SK-N-SH (cell line): ENCODE measurements around the gene MAST4. TPM values are rescaled to one million over a fixed set of nuclear protein-coding genes. Genes with fewer than 3 reads are reported as not detected.

Source experiments
- CTCF ChIA-PET: fragments of 300-600, 350-600 bp; formaldehyde crosslinking; extraction: SDS; loops from one replicate; lab custom pipeline; 2021; lab: Yijun Ruan, JAX
- POLR2A ChIA-PET: fragments of 350-600 bp; sonication (Branson Sonifier 250); formaldehyde crosslinking; extraction: SDS; loops from one replicate; lab custom pipeline; 2020; ENCODE audit warnings: antibody characterized with exemption, inconsistent platforms; lab: Yijun Ruan, JAX
- DNase-seq: peaks from one replicate; pipeline ENCODE4 v3.0.0; 2012
- H2AFZ ChIP-seq: fragments of 200-600 bp; sonication (generic); 2 replicates; pipeline ENCODE4 v1.8.1; 2016; ENCODE audit warnings: antibody characterized with exemption, mild to moderate bottlenecking, low read depth
- H3F3A ChIP-seq: fragments of 200-600 bp; sonication (generic); replicated peaks from 2 replicates; pipeline ENCODE3; 2016; ENCODE audit warnings: antibody characterized with exemption, mild to moderate bottlenecking; ENCODE audit not compliant: insufficient read depth
- H3K27ac ChIP-seq, 2 experiments: fragments of 200-500 bp in 1 of 2; fragments of 200-600 bp in 1 of 2; sonication (Bioruptor generic) in 1 of 2; sonication (generic), shearing (Covaris generic) in 1 of 2; 2 replicates each; pipeline versions ENCODE4 v1.5.1 to v1.6.1; 2014 to 2016; ENCODE audit warnings: low read depth in 2 of 2, inconsistent platforms in 1 of 2, low read length in 1 of 2, mild to moderate bottlenecking in 1 of 2, mixed read lengths in 1 of 2
- H3K27me3 ChIP-seq: fragments of 200-600 bp; sonication (generic), shearing (Covaris generic); 2 replicates; pipeline ENCODE4 v1.6.1; 2016; ENCODE audit warnings: mixed run types; ENCODE audit not compliant: insufficient read depth
- H3K36me3 ChIP-seq, 2 experiments: fragments of 200-500 bp in 1 of 2; fragments of 200-600 bp in 1 of 2; sonication (Bioruptor generic) in 1 of 2; sonication (generic) in 1 of 2; replicated peaks in 1 of 2; 2 replicates each; pipeline versions ENCODE3 to v1.5.1; 2014 to 2016; ENCODE audit warnings: low read length in 1 of 2, mild to moderate bottlenecking in 1 of 2; ENCODE audit not compliant: insufficient read depth in 2 of 2, control insufficient read depth in 1 of 2
- H3K4me1 ChIP-seq, 2 experiments: fragments of 200-500 bp in 1 of 2; fragments of 200-600 bp in 1 of 2; sonication (Bioruptor generic) in 1 of 2; sonication (generic), shearing (Covaris generic) in 1 of 2; 2 replicates each; pipeline versions ENCODE4 v1.5.1 to v1.6.1; 2014 to 2016; ENCODE audit warnings: low read depth in 1 of 2, low read length in 1 of 2, mixed run types in 1 of 2; ENCODE audit not compliant: insufficient read depth in 2 of 2, control insufficient read depth in 1 of 2
- H3K4me2 ChIP-seq: fragments of 200-600 bp; sonication (generic), shearing (Covaris generic); 2 replicates; pipeline ENCODE4 v1.6.1; 2017; ENCODE audit warnings: mixed run types
- H3K4me3 ChIP-seq, 2 experiments: fragments of 200-500 bp in 1 of 2; fragments of 200-600 bp in 1 of 2; sonication (Bioruptor generic) in 1 of 2; sonication (generic), shearing (Covaris generic) in 1 of 2; 2 replicates each; pipeline versions ENCODE4 v1.5.1 to v1.8.1; 2014 to 2016; ENCODE audit warnings: low read depth in 2 of 2, inconsistent platforms in 1 of 2, low read length in 1 of 2, mild to moderate bottlenecking in 1 of 2, mixed read lengths in 1 of 2, moderate library complexity in 1 of 2
- H3K79me2 ChIP-seq: fragments of 200-600 bp; sonication (generic); 2 replicates; pipeline ENCODE4 v1.8.1; 2017; ENCODE audit warnings: mild to moderate bottlenecking; ENCODE audit not compliant: insufficient read depth
- H3K9ac ChIP-seq: fragments of 200-600 bp; sonication (generic); 2 replicates; pipeline ENCODE4 v1.6.1; 2017; ENCODE audit warnings: mixed run types
- H3K9me2 ChIP-seq: fragments of 200-600 bp; sonication (generic); 2 replicates; pipeline ENCODE4 v1.6.1; 2017; ENCODE audit warnings: mixed run types
- H3K9me3 ChIP-seq: fragments of 200-600 bp; sonication (generic); 2 replicates; pipeline ENCODE4 v1.6.1; 2017; ENCODE audit warnings: mixed run types, mild to moderate bottlenecking, moderate library complexity
- H4K20me1 ChIP-seq: fragments of 200-600 bp; sonication (generic); 2 replicates; pipeline ENCODE4 v1.6.1; 2017; ENCODE audit warnings: mild to moderate bottlenecking, mixed run types; ENCODE audit not compliant: insufficient read depth
- CHD2 ChIP-seq: fragments of 150-350 bp; IDR thresholded peaks from 2 replicates; pipeline ENCODE4 v1.6.1; 2018; ENCODE audit warnings: low read length; ENCODE audit not compliant: partially characterized antibody
- ELF1 ChIP-seq: IDR thresholded peaks from 2 replicates; pipeline ENCODE4 v1.4.0; 2012
- FOSL2 ChIP-seq: IDR thresholded peaks from 2 replicates; pipeline ENCODE4 v1.4.0; 2012; ENCODE audit warnings: low read depth, mild to moderate bottlenecking, moderate library complexity, borderline replicate concordance
- FOXM1 ChIP-seq: IDR thresholded peaks from 2 replicates; pipeline ENCODE4 v1.4.0; 2012; ENCODE audit warnings: low read depth, mild to moderate bottlenecking
- JUND ChIP-seq: IDR thresholded peaks from 2 replicates; pipeline ENCODE4 v1.4.0; 2012
- MEF2A ChIP-seq: IDR thresholded peaks from 2 replicates; pipeline ENCODE4 v1.4.0; 2012; ENCODE audit warnings: low read depth, borderline replicate concordance
- MXI1 ChIP-seq: IDR thresholded peaks from 2 replicates; pipeline ENCODE4 v1.6.1; 2012; ENCODE audit warnings: mild to moderate bottlenecking, low read depth, low read length, improper control_type of control experiment
- NRF1 ChIP-seq: IDR thresholded peaks from 2 replicates; pipeline ENCODE4 v1.6.1; 2012; ENCODE audit warnings: low read depth, mild to moderate bottlenecking, low read length
- RFX5 ChIP-seq: IDR thresholded peaks from 2 replicates; pipeline ENCODE4 v1.6.1; 2012; ENCODE audit warnings: mild to moderate bottlenecking, improper control_type of control experiment, low read length
- SIN3A ChIP-seq: IDR thresholded peaks from 2 replicates; pipeline ENCODE4 v1.6.1; 2012; ENCODE audit warnings: low read depth, mild to moderate bottlenecking, low read length, moderate library complexity, borderline replicate concordance
- SMC3 ChIP-seq: IDR thresholded peaks from 2 replicates; pipeline ENCODE4 v1.6.1; 2012; ENCODE audit warnings: low read depth, low read length, improper control_type of control experiment
- TEAD4 ChIP-seq: IDR thresholded peaks from 2 replicates; pipeline ENCODE4 v1.4.0; 2012; ENCODE audit warnings: mild to moderate bottlenecking, borderline replicate concordance; ENCODE audit not compliant: insufficient read depth
- YY1 ChIP-seq: IDR thresholded peaks from 2 replicates; pipeline ENCODE4 v1.4.0; 2012; ENCODE audit warnings: low read depth, mild to moderate bottlenecking
- WGBS: methylation state at CpG from one replicate; pipeline ENCODE4 v1.1.6; 2017; ENCODE audit warnings: low lambda C conversion rate; 5-methylcytosine and 5-hydroxymethylcytosine counted together
- polyA plus RNA-seq, 3 experiments: library from polyadenylated mRNA; depleted of rRNA; stranded (reverse); fragments of >200 nt; gene quantifications; 2 replicates each; pipeline ENCODE4 v1.2.3, GENCODE V29; 2012
- TF ChIP-seq, protein P1 (sequence below): IDR thresholded peaks from 2 replicates; pipeline ENCODE4 v1.6.1; 2012; ENCODE audit warnings: mild to moderate bottlenecking, low read depth, low read length, moderate library complexity

Gene MAST4
- polyA plus RNA-seq, 1 of the 3 experiments (the other 2 are of a cell fraction): 2.2 TPM

DNA sequence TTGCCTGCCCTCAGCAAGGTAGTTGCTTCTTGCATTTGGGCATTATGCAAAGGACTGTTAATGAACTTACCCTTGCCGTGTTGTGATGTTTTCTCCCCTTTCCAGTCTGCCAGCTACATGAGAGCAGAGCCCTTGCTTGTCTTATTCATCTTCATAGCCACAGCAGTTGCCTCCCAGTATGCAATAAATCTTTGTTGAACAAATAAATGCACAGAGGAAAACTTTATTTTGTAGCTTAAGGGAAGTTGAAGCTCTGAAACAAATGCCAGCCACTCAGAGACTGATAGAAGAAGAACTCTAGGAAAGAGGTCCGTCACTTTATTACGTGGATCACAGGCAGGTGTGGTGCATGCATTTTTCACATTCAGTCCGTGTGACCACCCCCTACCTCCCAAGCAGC lies 19.7 kb downstream of the MAST4 start (continued):
- TF ChIP-seq MXI1: no peak
- no peak for TF ChIP-seq FOXM1
- TF ChIP-seq NRF1: no peak

DNA sequence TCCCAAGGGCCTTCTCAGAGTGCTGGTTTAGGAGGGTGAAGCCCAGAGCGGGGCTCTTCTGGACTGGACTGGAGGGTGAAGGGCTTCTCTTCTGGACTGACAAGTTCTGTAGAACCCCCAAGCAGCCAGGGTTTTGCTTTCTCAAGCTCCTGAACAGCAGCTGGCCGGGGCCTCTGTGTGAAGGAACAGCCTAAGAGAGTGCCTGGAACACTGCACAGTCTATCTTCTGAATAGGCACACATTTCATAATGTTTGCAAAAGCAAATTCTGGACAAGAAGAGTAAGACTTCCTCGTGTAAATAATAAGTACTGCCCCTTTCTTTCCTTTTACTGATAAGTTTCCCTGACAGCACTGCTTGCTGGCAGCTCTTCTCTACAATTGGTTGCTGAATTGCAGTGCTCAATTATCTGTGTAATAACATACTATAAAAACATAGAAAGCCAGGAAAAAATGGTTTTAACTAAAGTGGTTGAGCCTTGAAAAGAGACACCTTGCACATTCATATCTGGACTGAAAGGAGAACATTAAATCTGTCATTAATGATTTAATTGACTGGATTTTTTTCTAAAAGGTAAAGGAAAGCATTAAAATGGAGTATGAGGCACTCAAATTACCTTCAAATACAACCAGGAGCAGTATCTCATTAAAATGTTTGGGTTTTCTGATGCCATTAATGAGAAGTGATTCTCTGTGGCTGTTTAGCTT lies 20.5 kb downstream of the MAST4 start:
- TF ChIP-seq ELF1: no peak
- TF ChIP-seq, protein P1, sequence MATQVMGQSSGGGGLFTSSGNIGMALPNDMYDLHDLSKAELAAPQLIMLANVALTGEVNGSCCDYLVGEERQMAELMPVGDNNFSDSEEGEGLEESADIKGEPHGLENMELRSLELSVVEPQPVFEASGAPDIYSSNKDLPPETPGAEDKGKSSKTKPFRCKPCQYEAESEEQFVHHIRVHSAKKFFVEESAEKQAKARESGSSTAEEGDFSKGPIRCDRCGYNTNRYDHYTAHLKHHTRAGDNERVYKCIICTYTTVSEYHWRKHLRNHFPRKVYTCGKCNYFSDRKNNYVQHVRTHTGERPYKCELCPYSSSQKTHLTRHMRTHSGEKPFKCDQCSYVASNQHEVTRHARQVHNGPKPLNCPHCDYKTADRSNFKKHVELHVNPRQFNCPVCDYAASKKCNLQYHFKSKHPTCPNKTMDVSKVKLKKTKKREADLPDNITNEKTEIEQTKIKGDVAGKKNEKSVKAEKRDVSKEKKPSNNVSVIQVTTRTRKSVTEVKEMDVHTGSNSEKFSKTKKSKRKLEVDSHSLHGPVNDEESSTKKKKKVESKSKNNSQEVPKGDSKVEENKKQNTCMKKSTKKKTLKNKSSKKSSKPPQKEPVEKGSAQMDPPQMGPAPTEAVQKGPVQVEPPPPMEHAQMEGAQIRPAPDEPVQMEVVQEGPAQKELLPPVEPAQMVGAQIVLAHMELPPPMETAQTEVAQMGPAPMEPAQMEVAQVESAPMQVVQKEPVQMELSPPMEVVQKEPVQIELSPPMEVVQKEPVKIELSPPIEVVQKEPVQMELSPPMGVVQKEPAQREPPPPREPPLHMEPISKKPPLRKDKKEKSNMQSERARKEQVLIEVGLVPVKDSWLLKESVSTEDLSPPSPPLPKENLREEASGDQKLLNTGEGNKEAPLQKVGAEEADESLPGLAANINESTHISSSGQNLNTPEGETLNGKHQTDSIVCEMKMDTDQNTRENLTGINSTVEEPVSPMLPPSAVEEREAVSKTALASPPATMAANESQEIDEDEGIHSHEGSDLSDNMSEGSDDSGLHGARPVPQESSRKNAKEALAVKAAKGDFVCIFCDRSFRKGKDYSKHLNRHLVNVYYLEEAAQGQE: no peak
- no peak for TF ChIP-seq TEAD4
- TF ChIP-seq NRF1: no peak
- no peak for TF ChIP-seq RFX5
- no peak for TF ChIP-seq MEF2A
- no peak for TF ChIP-seq CHD2
- no peak for TF ChIP-seq SIN3A
- TF ChIP-seq YY1: no peak
- TF ChIP-seq FOSL2: no peak
- no peak for TF ChIP-seq SMC3
- no peak for TF ChIP-seq JUND
- Histone ChIP-seq H3K9ac (no peak overlapping the region), H3K79me2 (no peaks in the 10 kb centered on the region), H3K4me3 (no peak overlapping the region), H3K4me2 (no peak overlapping the region), H3K9me3 (no peaks in the 10 kb centered on the region), H4K20me1 (no peaks in the 10 kb centered on the region), H3K27me3 (no peaks in the 10 kb centered on the region), H2AFZ (no peak overlapping the region), H3K9me2 (no peaks in the 10 kb centered on the region), H3F3A (no peaks in the 10 kb centered on the region), H3K36me3 (no peaks in the 10 kb centered on the region), H3K4me1 (no peaks in the 10 kb centered on the region), H3K27ac (no peak overlapping the region)
- no peak for DNase-seq
- ChIA-PET CTCF (no interaction called here), POLR2A (no interaction called here)
- WGBS: 33% methylated on average over 3 of the region's 3 CpGs
